ENCODE results near the gene SPTBN1. TPM values are rescaled to one million over a fixed set of nuclear protein-coding genes. Genes with fewer than 3 reads are reported as not detected.

The SPTBN1 gene
- total and polyA plus RNA-seq, 2 of the 13 experiments (the other 11 are each of a cell fraction or from before 2014, with no cell fraction given): 123 to 299 TPM

- 0 out of 2 replicates have a peak, but pooled peaks have one; percentile 21 for TF ChIP-seq HIC2 (CRISPR knock-in tag; IDR thresholded peaks at IDR 0.05; ENCODE audit: low read depth)
- TF ChIP-seq ZXDC (CRISPR knock-in tag; IDR thresholded peaks at IDR 0.05): no peak
- 0 out of 2 replicates have a peak, but pooled peaks have one; percentile 38 for TF ChIP-seq ZNF644 (CRISPR knock-in tag; IDR thresholded peaks at IDR 0.05; ENCODE audit: low read depth)
- TF ChIP-seq MXD1 (CRISPR knock-in tag; IDR thresholded peaks at IDR 0.05): no peak
- no peak for TF ChIP-seq TFDP2 (CRISPR knock-in tag; IDR thresholded peaks at IDR 0.05)
- TF ChIP-seq ZNF446 (CRISPR knock-in tag; IDR thresholded peaks at IDR 0.05): no peak
- no peak for TF ChIP-seq SP4 (CRISPR knock-in tag; IDR thresholded peaks at IDR 0.05)
- no peak for TF ChIP-seq EEA1 (CRISPR knock-in tag; IDR thresholded peaks at IDR 0.05; ENCODE audit: borderline replicate concordance)
- TF ChIP-seq THAP11 (CRISPR knock-in tag; IDR thresholded peaks at IDR 0.05): no peak
- no peak for TF ChIP-seq SNAPC5 (CRISPR knock-in tag; IDR thresholded peaks at IDR 0.05; ENCODE audit: borderline replicate concordance)
- no peak for TF ChIP-seq IRX3 (CRISPR knock-in tag; IDR thresholded peaks at IDR 0.05; ENCODE audit: borderline replicate concordance, low read depth)
- no peak for TF ChIP-seq ZNF292 (CRISPR knock-in tag; IDR thresholded peaks at IDR 0.05; ENCODE audit: borderline replicate concordance, low read depth)
- TF ChIP-seq HOXA7 (CRISPR knock-in tag; IDR thresholded peaks at IDR 0.05): no peak
- no peak for TF ChIP-seq ZNF660 (CRISPR knock-in tag; IDR thresholded peaks at IDR 0.05; ENCODE audit: borderline replicate concordance, low read depth)
- TF ChIP-seq TAF1 (CRISPR knock-in tag; IDR thresholded peaks at IDR 0.05): no peak
- TF ChIP-seq MXD4 (CRISPR knock-in tag; IDR thresholded peaks at IDR 0.05): no peak
- TF ChIP-seq KLF9 (CRISPR knock-in tag; IDR thresholded peaks at IDR 0.05; ENCODE audit: low read depth): no peak
- no peak for TF ChIP-seq FOXA1 (IDR thresholded peaks at IDR 0.05)
- TF ChIP-seq FOXA1 (CRISPR knock-in tag; IDR thresholded peaks at IDR 0.05): peak; percentile 76
- TF ChIP-seq SOX5 (CRISPR knock-in tag; IDR thresholded peaks at IDR 0.05; ENCODE audit: borderline replicate concordance): peak; percentile 41; the same call in 1 of the 2 replicates
- no peak for TF ChIP-seq SNAPC2 (CRISPR knock-in tag; IDR thresholded peaks at IDR 0.05)
- TF ChIP-seq HOXA5 (CRISPR knock-in tag; IDR thresholded peaks at IDR 0.05): no peak
- no peak for TF ChIP-seq ZNF253 (CRISPR knock-in tag; IDR thresholded peaks at IDR 0.05; ENCODE audit: borderline replicate concordance)
- no peak for TF ChIP-seq ZNF704 (CRISPR knock-in tag; IDR thresholded peaks at IDR 0.05; ENCODE audit: borderline replicate concordance)
- TF ChIP-seq DR1 (CRISPR knock-in tag; IDR thresholded peaks at IDR 0.05): no peak
- TF ChIP-seq ZBTB20 (CRISPR knock-in tag; IDR thresholded peaks at IDR 0.05; ENCODE audit: borderline replicate concordance, low read depth): no peak
Observed at GRCh38 chr2:54617409-54617808, 161.3 kb downstream of the SPTBN1 start (continued).
